ENCODE results near the gene TRAPPC5. TPM values are rescaled to one million over a fixed set of nuclear protein-coding genes. Genes with fewer than 3 reads are reported as not detected.
"Not testable (repeated sequence)": the region's sequence is repeated elsewhere in the genome, so short reads cannot be mapped to it uniquely, and the experiment has no call there.

TRAPPC5 gene
- total RNA-seq, 1 experiment from 2014 or later, result 77.4 TPM

GRCh38 chr19:7643031-7643415 lies 37.6 kb upstream of the TRAPPC5 start:
- no peaks in the 10 kb centered on the region for H3K9me3 ChIP-seq (ENCODE audit: control insufficient read depth, low read depth, low read length)
- H3K27me3 ChIP-seq (ENCODE audit: insufficient read depth, low read length), result no peaks in the 10 kb centered on the region
- no peaks in the 10 kb centered on the region; a peak in 1 of 5 replicates for H3K9me3 Mint-ChIP-seq
- no peak overlapping the region for H3K56ac ChIP-seq (ENCODE audit: insufficient read length, low read depth, low read length)
- H3K18ac ChIP-seq (ENCODE audit: insufficient read length, low read depth, low read length), result no peak overlapping the region
- H3K27ac ChIP-seq (ENCODE audit: insufficient read length, low read depth, low read length), result no peak overlapping the region
- TF ChIP-seq CTCF (conservative IDR thresholded peaks at IDR 0.05), result no peak
- H3K27ac Mint-ChIP-seq, result peak overlapping the region in 2 of 3 experiments; percentile 37 to 44; a peak in 1 of 7 replicates
- H4K20me1 ChIP-seq (ENCODE audit: control insufficient read depth, insufficient read depth, insufficient read length), result no peaks in the 10 kb centered on the region
- H2BK20ac ChIP-seq (ENCODE audit: low read depth, low read length, poor library complexity, severe bottlenecking), result no peak overlapping the region
- H4K8ac ChIP-seq (replicated peaks; ENCODE audit: insufficient read length, low read depth, low read length), result no peak overlapping the region
- no peak overlapping the region for H2BK12ac ChIP-seq (ENCODE audit: insufficient read length, low read depth, low read length)
- no peak overlapping the region for H3K4me2 ChIP-seq (ENCODE audit: insufficient read depth, insufficient read length, low read length)
- peaks cover 0 to 8% of the 10 kb centered on the region in 2 experiments; a peak in 2 of 4 replicates for H3K4me1 Mint-ChIP-seq
- no peaks in the 10 kb centered on the region for H3K4me1 ChIP-seq (ENCODE audit: insufficient read depth, low read length)
- H3K79me1 ChIP-seq (ENCODE audit: insufficient read depth, low read depth, low read length, poor library complexity, severe bottlenecking), result no peaks in the 10 kb centered on the region
- no peak overlapping the region for H2BK5ac ChIP-seq (ENCODE audit: insufficient read length, low read length)
- H3K79me2 ChIP-seq (ENCODE audit: insufficient read depth, low read length), result no peaks in the 10 kb centered on the region
- no peak overlapping the region for H4K91ac ChIP-seq (ENCODE audit: insufficient read length, low read depth, low read length)
- no peak overlapping the region for H3K14ac ChIP-seq (ENCODE audit: insufficient read depth, low read length)
- no peak overlapping the region for H2BK120ac ChIP-seq (ENCODE audit: low read depth, low read length, poor library complexity, severe bottlenecking)
- H3T11ph ChIP-seq (ENCODE audit: low read length), result no peak overlapping the region
- WGBS (ENCODE audit: extremely low coverage, insufficient read length, low lambda C conversion rate), result no CpG with 5 or more reads among the region's 8 CpGs
- H3K9ac ChIP-seq (ENCODE audit: extremely low read depth, insufficient read length, low read length), result no peak overlapping the region
- H3K27me3 Mint-ChIP-seq (ENCODE audit: low read depth), result no peaks in the 10 kb centered on the region
- no peak overlapping the region for H2AFZ ChIP-seq (ENCODE audit: low read length)
- no peak overlapping the region for H4K5ac ChIP-seq (ENCODE audit: insufficient read length, low read depth, low read length)
- H3K36me3 Mint-ChIP-seq (ENCODE audit: insufficient read depth in 1 of 3, low read depth in 3 of 3), result peaks cover 9 to 26% (median 17%) of the 10 kb centered on the region in 3 experiments
- DNase-seq, result peak; percentile 24
- no peak overlapping the region for H3K23ac ChIP-seq (ENCODE audit: insufficient read length, low read depth, low read length)
- no peaks in the 10 kb centered on the region for H3K23me2 ChIP-seq (ENCODE audit: insufficient read length, low read depth, low read length, poor library complexity, severe bottlenecking)
- H3K4me3 Mint-ChIP-seq, result no peak overlapping the region
- no peak overlapping the region for H3K4ac ChIP-seq (ENCODE audit: low read depth, low read length)
- no peak overlapping the region for H2BK15ac ChIP-seq (ENCODE audit: low read depth, low read length)
- H2AK5ac ChIP-seq (ENCODE audit: insufficient read length, low read length), result no peak overlapping the region

GRCh38 chr19:7643629-7644549 lies 36.7 kb upstream of the TRAPPC5 start:
- peak; percentile 89 for DNase-seq
- not testable (repeated sequence) for H3K4me1 Mint-ChIP-seq; H3K4me2 ChIP-seq (ENCODE audit: insufficient read depth, insufficient read length, low read length)

More at GRCh38 chr19:7643629-7644549, 36.7 kb upstream of the TRAPPC5 start:
- not testable (repeated sequence) for H3K27ac ChIP-seq (ENCODE audit: insufficient read length, low read depth, low read length); H3K14ac ChIP-seq (ENCODE audit: insufficient read depth, low read length); H4K91ac ChIP-seq (ENCODE audit: insufficient read length, low read depth, low read length); H3K18ac ChIP-seq (ENCODE audit: insufficient read length, low read depth, low read length); H3K9me3 ChIP-seq (ENCODE audit: control insufficient read depth, low read depth, low read length); H2BK5ac ChIP-seq (ENCODE audit: insufficient read length, low read length); H2AK5ac ChIP-seq (ENCODE audit: insufficient read length, low read length); H3K79me2 ChIP-seq (ENCODE audit: insufficient read depth, low read length); H2AFZ ChIP-seq (ENCODE audit: low read length); H3K27ac Mint-ChIP-seq; H2BK15ac ChIP-seq (ENCODE audit: low read depth, low read length); H3K4me1 ChIP-seq (ENCODE audit: insufficient read depth, low read length); H3K27me3 ChIP-seq (ENCODE audit: insufficient read depth, low read length); H3K27me3 Mint-ChIP-seq (ENCODE audit: low read depth); H2BK12ac ChIP-seq (ENCODE audit: insufficient read length, low read depth, low read length); H3K23ac ChIP-seq (ENCODE audit: insufficient read length, low read depth, low read length); H3K23me2 ChIP-seq (ENCODE audit: insufficient read length, low read depth, low read length, poor library complexity, severe bottlenecking); H2BK120ac ChIP-seq (ENCODE audit: low read depth, low read length, poor library complexity, severe bottlenecking); H3K4ac ChIP-seq (ENCODE audit: low read depth, low read length); H3K9me3 Mint-ChIP-seq; H3K4me3 Mint-ChIP-seq; H2BK20ac ChIP-seq (ENCODE audit: low read depth, low read length, poor library complexity, severe bottlenecking); H3K9ac ChIP-seq (ENCODE audit: extremely low read depth, insufficient read length, low read length); H4K20me1 ChIP-seq (ENCODE audit: control insufficient read depth, insufficient read depth, insufficient read length); H4K8ac ChIP-seq (replicated peaks; ENCODE audit: insufficient read length, low read depth, low read length); H4K5ac ChIP-seq (ENCODE audit: insufficient read length, low read depth, low read length); H3K79me1 ChIP-seq (ENCODE audit: insufficient read depth, low read depth, low read length, poor library complexity, severe bottlenecking); H3T11ph ChIP-seq (ENCODE audit: low read length); H3K56ac ChIP-seq (ENCODE audit: insufficient read length, low read depth, low read length)
- WGBS (ENCODE audit: extremely low coverage, insufficient read length, low lambda C conversion rate), result no CpG with 5 or more reads among the region's 10 CpGs
- peaks cover 9 to 26% (median 17%) of the 10 kb centered on the region in 3 experiments for H3K36me3 Mint-ChIP-seq (ENCODE audit: insufficient read depth in 1 of 3, low read depth in 3 of 3)

Data from H9 (cell line).